ENCODE data around the gene MISFA. TPM values are rescaled to one million over a fixed set of nuclear protein-coding genes. Genes with fewer than 3 reads are reported as not detected.
"Not testable (repeated sequence)": the region's sequence is repeated elsewhere in the genome, so short reads cannot be mapped to it uniquely, and the experiment has no call there.

MISFA gene
- total and polyA plus RNA-seq, 7 donors = 0.44 to 4.2 (median 3.7) TPM; not detected in 4

DNA sequence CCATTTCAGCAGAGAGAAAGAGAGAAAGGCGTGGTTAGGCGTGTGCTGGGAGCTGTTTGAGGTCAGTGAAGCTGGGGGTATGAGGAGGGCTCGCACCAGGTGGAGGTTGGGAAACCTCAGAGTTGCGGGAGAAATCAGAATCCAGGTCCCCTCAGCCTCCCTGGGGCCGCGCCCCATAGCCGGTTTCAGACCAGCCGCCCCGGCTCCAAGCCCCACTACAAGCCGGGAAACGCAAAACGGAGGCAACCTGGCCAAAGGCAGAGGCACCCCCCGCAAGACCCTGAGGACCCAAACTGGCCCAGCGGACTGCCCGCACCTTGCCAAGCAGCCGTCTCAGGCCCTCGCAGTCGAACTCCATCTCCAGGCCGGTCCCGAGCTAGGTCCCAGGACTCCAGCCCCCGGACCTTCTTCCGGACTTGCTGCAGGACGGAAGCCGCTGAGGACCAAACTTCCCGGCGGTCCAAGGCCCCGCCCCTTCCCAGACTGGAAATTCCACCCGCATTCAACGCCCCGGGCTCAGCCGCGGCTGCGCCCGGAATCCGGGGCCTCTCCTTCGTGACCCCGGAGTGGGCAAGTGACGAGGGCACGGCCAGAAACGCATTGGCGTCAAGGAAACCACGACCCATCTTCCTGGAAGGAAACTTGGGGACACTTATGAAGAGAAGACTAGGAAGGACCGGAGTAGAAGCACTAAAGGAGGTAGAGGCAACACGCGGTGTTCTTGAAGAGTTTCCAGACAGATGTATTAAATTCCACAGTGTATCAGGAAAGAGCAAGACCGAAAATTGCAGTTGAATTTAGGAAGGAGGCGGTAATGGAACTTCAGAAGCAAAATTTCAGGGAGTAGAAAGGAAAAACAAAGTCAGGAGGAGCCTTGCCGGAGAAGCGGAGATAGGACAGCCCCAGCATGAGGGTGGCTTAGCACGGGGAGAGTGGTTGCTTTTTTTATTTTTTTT, 11.0 kb upstream of the MISFA start, which contains the start of gene UEVLD:
Gene UEVLD, minus strand, starts transcription at position 438 of the 956 bp plus-strand sequence. Its CDS starts 80 bp downstream, at position 358.
- intact Hi-C loops (cut with DNase I) = loop anchor here (2.0 to 5.0 kb wide), 5 partner anchors 46 to 1381 kb away; partner anchors contain the start of genes PIK3C2A and SPTY2D1
- H3K4me3 ChIP-seq = peak within 1 kb of the TSS; percentile 70 to 88 (median 84)
- H3K27me3 ChIP-seq = no peaks in the 10 kb centered on the region
- H3K4me1 ChIP-seq = peaks cover 0 to 40% (median 35%) of the 10 kb centered on the region in 4 donors
- TF ChIP-seq POLR2A (IDR thresholded peaks at IDR 0.05) (peak; percentile 72 to 75), EP300 (IDR thresholded peaks at IDR 0.05) (peak in 1 of 4 donors; percentile 35), POLR2AphosphoS5 (IDR thresholded peaks at IDR 0.05) (peak; percentile 85 to 94 (median 91))
- TF ChIP-seq, protein P1, sequence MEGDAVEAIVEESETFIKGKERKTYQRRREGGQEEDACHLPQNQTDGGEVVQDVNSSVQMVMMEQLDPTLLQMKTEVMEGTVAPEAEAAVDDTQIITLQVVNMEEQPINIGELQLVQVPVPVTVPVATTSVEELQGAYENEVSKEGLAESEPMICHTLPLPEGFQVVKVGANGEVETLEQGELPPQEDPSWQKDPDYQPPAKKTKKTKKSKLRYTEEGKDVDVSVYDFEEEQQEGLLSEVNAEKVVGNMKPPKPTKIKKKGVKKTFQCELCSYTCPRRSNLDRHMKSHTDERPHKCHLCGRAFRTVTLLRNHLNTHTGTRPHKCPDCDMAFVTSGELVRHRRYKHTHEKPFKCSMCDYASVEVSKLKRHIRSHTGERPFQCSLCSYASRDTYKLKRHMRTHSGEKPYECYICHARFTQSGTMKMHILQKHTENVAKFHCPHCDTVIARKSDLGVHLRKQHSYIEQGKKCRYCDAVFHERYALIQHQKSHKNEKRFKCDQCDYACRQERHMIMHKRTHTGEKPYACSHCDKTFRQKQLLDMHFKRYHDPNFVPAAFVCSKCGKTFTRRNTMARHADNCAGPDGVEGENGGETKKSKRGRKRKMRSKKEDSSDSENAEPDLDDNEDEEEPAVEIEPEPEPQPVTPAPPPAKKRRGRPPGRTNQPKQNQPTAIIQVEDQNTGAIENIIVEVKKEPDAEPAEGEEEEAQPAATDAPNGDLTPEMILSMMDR (IDR thresholded peaks at IDR 0.05) = no peak
- peak within 1 kb of the TSS; percentile 85 to 88 (median 86) for H3K27ac ChIP-seq
- DNase-seq = peak; percentile 96
- H3K36me3 ChIP-seq = no peaks in the 10 kb centered on the region
- 1 to 4% methylated on average over 50 of the region's 50 CpGs for WGBS, 2 donors
- H3K9me3 ChIP-seq = no peaks in the 10 kb centered on the region

GRCh38 chr11:18590571-18590970, 9.0 kb upstream of the MISFA start:
- Histone ChIP-seq H3K27me3 (no peaks in the 10 kb centered on the region), H3K27ac (no peak overlapping the region), H3K4me1 (peaks cover 0 to 40% (median 35%) of the 10 kb centered on the region in 4 donors), H3K36me3 (peaks cover 0 to 1% (median under 1%) of the 10 kb centered on the region in 4 donors), H3K4me3 (no peak overlapping the region), H3K9me3 (no peaks in the 10 kb centered on the region)
- 54 to 71% methylated on average over 2 of the region's 2 CpGs for WGBS, 2 donors
- DNase-seq = no peak
- TF ChIP-seq EP300 (IDR thresholded peaks at IDR 0.05) (no peak), POLR2AphosphoS5 (IDR thresholded peaks at IDR 0.05) (no peak), POLR2A (IDR thresholded peaks at IDR 0.05) (no peak)
- TF ChIP-seq, protein P1 (IDR thresholded peaks at IDR 0.05) = no peak
- intact Hi-C loops (cut with DNase I) = no loop called here

GRCh38 chr11:18594088-18594487, 5.5 kb upstream of the MISFA start:
- H3K27ac ChIP-seq; H3K4me3 ChIP-seq; DNase-seq; H3K27me3 ChIP-seq; H3K9me3 ChIP-seq; intact Hi-C loops (cut with DNase I): not testable (repeated sequence)
- WGBS, 2 donors = 92 to 96% methylated on average over 5 of the region's 5 CpGs
- peaks cover 0 to 21% (median 20%) of the 10 kb centered on the region in 4 donors for H3K4me1 ChIP-seq
- H3K36me3 ChIP-seq = peaks cover 0 to 10% (median 2%) of the 10 kb centered on the region in 4 donors

- no peak overlapping the region for H3K27ac ChIP-seq
Observed at GRCh38 chr11:18594999-18595749, 4.4 kb upstream of the MISFA start.

More at GRCh38 chr11:18594999-18595749, 4.4 kb upstream of the MISFA start:
- Histone ChIP-seq H3K36me3 (peaks cover 0 to 10% (median 2%) of the 10 kb centered on the region in 4 donors), H3K4me3 (no peak overlapping the region), H3K27me3 (no peaks in the 10 kb centered on the region), H3K4me1 (peaks cover 0 to 10% (median 9%) of the 10 kb centered on the region in 4 donors), H3K9me3 (no peaks in the 10 kb centered on the region)
- no peak for DNase-seq
- WGBS, 2 donors = 69 to 82% methylated on average over 5 of the region's 5 CpGs
- intact Hi-C loops (cut with DNase I) = no loop called here
- TF ChIP-seq, protein P1 (IDR thresholded peaks at IDR 0.05) = no peak

Data from sigmoid colon (tissue), 7 donors.